ENCODE data around the gene ARID1B.
A peak's percentile ranks its signal among the peaks of the same experiment; 100 is the strongest.

The ARID1B gene

DNA sequence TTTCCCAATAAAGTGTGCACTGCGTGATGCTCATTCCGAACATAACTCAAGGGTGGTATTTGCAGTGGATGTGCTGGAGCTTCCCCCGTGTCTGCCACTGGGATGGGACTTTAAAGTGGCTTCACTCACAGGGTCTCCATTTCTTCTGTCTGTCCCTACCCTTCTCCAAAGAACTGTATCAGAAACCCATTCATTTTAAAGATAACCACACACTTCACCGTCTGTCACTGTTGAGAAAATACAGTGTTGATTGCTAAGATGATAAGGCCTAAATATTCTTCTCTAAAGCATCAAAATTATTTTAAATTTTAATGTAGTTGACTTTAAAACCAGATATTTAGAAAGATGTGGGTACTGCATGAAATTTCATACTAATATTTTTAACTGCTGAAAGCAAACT lies 384.7 kb downstream of the ARID1B start:
- no peak for DNase-seq (ENCODE audit: low read depth)

DNA sequence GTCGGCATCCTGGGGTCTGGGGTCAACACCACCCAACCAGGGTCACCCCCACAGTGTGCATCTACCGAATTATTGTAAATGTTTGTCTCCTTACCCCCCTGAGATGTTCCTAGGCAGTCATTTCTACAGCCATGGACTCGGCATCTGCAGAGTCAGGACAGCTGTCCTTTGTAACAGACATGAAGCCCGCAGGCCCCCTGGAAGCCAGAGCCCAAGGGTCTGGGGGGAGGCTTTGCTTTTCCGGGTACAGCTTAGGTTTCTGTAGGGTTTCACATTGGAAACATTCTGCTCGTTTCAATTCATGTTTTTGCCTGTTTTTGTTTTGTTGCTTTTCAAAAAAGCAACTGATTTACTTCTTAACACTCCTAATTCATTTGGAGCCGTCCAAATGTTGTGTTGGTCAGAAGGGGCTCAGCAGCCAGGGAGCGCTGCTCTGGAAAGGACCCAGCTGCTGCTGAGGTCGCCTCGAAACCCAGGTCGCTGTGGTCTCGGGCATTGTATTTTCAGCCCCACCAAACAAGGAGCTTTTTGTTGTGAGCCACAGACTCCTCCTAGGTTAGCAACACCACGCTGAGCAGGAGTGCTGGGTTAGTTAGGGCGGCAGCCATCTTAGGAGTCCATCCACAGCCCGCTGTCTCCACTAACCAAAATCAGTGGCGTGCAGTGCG lies 385.7 kb downstream of the ARID1B start:
- no peak for DNase-seq (ENCODE audit: low read depth)

DNA sequence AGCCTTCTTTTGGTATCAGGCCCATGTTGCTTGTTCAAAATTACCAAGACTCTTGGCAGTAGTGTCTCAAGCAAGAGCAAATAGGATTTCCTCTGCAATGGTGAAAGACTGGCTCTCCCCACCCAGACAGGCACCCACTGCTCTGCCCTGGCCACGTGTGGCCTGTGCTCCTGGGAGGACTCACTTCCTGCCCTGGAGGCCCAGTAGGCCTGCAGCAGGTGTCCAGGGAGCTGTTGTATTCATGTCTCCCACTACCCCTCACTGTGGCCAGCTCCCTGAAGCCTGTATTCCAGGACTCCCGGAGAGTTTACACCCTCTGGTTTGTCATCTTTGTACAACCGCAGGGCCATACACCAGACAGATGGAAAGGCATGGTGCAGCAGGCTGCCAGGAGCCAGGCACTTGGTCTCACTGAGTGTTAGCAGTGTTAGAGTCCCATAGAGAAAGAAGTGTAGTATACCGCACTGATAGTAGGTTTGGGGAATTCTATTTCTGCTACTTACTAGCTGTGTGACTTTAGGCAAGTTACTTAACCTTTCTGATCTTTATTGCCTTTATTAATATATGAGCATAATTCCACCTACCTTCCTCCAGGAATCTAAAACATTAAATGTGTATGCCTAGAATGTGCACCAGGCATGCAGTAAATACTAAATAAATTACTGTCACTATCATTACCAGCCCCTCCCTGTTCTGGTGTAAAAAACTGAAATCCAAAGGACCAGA lies 386.4 kb downstream of the ARID1B start:
- DNase-seq (ENCODE audit: low read depth) = no peak

DNA sequence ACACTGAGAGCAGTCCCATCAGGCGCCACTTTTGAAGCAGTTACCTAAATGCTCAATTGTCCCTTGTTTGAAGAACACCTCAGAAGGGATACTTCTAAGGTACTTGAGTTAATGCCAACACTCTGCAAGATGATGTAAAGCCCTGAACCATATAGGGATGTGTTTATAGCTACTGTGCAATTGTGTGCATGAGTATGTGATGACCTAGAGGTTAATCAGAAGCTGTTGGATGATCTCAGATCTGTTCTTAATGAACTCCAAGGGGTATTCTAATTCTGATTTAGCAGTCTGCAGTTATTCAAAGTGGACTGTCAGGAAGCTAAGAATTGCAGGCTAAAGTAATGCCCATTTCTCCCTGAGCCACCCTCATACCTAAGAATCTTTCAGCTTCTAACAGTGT lies 387.8 kb downstream of the ARID1B start:
- no peak for DNase-seq (ENCODE audit: low read depth)

DNA sequence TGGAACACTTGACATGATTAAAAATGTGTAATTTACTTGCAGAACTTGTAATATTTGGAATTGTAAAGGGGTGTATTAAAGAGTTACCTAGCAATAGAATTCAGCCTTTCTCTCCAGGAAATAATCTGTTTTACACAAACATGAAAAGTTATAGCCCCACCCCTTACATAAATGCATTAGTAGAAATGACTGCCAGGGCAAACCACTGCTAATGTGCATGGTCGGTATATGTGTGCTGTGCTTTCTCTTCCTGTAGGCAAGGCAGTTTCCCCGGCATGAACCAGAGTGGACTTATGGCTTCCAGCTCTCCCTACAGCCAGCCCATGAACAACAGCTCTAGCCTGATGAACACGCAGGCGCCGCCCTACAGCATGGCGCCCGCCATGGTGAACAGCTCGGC lies 389.6 kb downstream of the ARID1B start:
- DNase-seq (ENCODE audit: low read depth) = no peak

DNA sequence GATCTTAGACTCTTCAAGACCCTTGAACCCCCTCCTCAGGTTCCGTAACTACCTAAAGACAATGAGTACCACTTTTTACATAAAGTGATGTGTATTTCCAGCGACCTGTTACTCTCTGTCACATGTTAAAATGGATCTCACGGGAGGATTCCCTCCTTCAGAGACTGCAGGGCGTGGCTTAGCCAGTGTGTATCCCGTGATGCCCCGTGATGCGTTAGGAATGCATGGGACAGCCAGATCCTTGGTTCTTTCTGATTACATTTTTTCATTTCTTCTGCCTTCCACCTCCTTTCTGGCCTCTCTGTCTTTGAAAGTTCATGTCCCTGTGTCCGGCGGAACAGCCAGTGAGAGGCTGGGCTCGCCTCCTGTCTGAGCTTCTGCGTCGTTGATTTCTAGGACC lies 390.7 kb downstream of the ARID1B start:
- no peak for DNase-seq (ENCODE audit: low read depth)

DNA sequence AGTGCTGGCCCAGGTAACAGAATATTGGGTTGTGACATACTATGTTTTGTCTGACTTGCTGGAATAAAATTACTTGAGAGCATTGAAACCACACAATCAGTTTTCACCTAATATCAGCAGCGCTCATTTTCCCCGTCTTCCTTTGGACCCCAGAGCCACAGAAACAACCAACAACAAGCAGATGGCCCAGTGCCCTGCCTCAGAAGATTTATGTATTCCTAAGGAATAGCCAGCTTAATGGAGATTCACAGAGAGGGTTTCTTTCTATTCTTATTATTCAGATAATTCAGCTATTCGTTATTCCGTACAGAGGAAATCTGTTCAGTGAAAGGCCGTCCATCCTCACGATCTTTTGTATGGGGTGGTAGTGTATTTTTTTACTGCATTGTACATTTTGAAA lies 391.3 kb downstream of the ARID1B start:
- DNase-seq (ENCODE audit: low read depth) = no peak

DNA sequence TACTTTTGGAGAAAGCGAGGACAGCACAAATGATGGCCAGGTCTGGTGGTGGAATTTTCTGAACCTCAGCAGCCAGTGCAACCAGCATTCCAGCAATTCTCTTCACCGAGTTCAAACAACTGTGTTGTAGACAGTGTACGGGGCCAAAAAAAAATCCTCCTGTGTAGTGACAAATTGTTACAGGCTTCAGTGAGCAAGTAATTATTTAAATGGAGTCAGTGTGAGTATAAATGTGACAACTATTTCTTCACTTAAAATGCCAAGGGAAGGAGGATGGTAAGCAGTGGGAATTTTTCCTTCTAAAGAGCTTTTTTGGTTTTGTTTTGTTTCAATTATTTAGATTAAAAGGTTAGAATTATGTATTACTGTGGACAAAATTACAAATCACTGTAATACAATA lies 392.0 kb downstream of the ARID1B start:
- no peak for DNase-seq (ENCODE audit: low read depth)

DNA sequence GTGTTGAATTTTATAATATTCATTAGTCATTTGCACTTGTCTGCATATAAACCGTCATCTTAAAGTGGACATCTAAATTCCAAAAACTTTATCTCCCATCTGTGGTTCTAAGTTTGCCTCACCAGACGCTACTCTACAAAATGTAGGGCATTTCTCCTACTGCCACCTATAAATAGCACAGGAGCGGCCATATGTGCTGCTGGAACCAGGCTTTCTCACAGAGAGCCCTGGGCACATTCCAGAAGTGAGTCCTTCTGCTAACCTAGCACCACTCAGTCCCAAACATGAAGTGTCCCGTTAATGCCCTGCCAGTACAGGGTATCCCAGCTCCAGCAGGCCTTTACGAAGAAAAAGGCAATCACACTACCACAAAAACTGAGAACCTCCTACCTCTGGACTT lies 392.5 kb downstream of the ARID1B start:
- no peak for DNase-seq (ENCODE audit: low read depth)

DNA sequence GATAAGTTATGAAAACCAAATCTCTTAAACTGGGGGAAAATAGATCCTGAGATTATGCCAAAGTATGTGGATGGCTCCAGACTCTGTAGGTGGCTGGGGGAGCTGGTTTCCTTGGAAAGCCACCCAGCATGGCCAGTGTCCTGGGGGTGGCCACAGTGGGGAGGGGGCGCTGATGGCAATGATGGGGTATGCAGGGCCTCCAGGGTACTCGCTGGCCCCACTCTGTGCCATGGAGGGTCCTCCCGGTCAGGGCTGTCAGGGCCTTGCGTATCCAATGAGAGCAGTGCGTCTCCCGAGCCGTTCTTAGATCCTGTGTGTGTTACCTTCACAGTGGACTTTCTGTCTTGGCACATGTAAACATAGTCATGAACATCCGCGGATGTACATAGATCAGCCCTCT lies 393.4 kb downstream of the ARID1B start:
- no peak for DNase-seq (ENCODE audit: low read depth)

DNA sequence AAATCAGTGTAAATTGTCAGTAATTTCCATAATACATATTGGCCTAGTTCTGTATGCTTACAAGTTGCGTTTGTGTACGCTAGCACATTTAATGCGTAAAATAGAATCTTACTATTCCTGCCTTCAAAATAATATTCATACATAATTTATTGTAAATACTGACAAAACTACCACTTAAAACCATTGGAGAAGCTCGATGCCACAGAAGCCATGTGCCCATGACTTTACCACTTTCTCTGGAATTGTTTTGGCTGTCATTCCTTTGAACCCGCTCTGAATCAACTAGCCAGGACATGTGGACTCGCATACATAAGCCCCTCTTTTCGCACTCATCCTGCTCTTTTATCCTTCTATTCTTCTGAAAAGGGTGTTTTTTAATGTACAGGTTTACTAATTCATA lies 394.6 kb downstream of the ARID1B start:
- DNase-seq (ENCODE audit: low read depth) = no peak

DNA sequence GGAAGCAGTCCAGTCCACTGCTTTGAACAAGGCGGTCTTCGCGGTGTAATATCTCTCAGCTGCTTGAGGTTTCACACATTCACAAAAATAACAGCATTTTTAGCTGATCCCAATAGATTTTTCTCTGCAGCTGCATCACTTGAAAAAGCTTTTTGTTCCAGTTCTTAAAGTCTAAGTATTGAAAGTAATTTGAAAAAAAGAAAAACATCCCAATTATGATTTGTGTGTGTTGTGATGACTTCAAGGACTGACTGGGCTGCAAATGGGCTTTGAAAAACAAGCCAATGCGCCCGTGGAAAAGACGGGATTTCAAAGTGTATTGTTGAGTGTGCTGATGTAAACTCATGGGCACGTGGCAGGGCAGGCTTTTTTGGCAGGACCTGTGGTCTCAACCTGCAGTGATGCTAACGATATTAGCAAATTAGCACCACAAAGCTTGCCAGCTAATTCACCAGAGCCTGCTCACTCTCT lies 395.1 kb downstream of the ARID1B start:
- DNase-seq (ENCODE audit: low read depth) = no peak

DNA sequence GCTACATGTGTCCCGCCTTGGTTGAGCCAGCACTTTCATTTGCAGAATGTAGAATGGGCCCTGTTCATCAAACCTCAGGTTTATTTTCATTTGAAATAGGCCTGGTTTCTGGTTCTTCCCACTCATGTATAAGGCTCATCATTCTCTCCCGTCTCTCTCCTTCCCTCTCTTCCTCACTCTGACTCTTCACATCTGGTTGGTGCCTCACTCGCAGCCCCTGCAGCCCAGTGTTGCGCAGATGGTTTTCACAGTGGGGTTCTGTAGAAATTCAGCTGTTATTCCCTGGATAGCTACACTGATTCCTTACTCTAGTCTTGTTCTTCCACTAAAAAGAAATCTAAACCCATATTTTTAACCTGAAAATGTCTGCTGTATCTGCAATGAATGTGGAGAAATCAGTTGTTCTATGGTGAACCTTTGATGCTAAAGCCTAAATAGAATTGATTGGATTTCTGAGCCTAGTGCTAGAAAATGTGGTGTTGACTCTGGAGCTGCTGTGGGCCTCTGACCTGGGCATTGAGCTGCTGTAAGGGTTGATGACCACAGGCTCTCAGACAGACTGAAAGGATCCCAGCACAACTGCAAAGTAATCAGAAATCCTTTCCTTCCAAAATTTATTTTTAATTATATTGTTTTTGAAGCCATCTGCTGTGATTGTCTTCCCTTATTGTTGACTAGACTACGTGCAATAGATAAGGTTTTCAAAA lies 395.8 kb downstream of the ARID1B start:
- DNase-seq (ENCODE audit: low read depth) = no peak

DNA sequence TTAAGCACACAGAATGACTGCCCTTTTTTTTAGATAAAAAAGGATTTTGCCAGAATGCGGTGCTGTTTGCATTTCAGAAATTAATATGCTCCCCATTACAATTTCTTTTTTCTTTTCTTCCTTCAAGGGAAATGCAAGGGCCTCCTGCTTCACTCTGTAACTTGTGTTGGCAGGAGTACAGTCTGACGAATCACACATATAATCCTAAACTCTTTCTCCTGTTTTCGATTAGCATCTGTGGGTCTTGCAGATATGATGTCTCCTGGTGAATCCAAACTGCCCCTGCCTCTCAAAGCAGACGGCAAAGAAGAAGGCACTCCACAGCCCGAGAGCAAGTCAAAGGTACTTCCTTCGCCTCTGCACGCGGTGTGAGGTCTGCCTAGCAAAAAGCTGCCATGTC lies 396.6 kb downstream of the ARID1B start:
- no peak for DNase-seq (ENCODE audit: low read depth)

DNA sequence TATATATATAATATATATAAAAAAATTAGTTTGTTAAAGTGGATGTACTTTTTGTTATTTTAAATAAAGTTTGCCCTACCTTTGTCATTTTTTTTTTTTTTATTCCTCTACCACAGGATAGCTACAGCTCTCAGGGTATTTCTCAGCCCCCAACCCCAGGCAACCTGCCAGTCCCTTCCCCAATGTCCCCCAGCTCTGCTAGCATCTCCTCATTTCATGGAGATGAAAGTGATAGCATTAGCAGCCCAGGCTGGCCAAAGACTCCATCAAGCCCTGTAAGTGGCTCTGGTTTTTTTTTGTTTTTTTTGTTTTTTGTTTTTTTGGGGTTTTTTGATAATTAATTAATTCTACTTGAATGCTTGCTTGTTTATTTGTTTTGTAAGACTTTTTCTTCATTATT lies 397.6 kb downstream of the ARID1B start:
- DNase-seq (ENCODE audit: low read depth) = no peak

DNA sequence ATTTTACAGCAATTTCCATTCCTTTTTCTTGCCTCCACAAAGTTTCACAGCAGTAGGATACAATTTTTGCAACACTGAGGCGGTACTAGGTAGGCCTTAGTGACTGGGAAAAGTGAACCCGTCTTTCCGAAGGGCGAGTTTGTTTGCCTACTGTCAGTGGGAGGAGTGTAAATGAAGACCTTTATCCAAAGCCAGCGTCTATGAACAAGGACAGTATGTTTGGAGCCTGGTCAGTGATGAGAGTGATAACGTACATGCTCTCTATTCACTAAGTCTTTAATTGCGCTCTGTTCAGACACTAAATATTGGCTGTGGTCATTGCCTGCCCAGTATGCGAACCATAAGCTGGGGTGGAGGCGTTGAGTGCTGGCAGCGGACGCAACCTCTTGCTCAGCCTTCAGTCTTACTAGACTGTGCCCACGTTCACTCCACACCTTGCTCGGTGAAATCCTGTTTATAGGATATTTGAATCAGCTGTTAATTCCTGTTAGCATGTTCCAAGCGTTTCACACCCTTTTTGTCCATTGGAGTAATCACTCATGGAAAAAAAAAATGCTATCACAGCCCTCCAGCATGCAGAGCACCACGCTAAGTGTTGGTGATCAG lies 400.7 kb downstream of the ARID1B start:
- DNase-seq (ENCODE audit: low read depth) = no peak

DNA sequence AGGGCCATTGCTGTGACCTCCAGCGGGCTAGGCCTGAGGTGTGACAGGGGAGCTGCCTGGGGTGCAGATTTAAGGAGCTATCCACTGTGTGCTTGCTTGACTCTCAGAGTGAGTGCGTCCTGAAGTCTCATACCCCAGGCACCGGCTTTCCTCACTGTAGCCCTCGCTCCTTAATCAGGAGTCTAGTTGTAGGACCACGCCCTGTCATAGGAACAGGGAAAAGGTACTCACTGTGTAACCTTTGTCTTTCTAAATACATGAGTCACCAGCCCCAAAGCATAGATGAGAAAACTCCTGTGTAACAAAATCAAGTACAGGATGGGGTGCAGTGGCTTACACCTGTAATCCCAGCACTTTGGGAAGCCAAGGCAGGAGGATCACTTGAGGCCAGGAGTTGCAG lies 404.5 kb downstream of the ARID1B start:
- DNase-seq (ENCODE audit: low read depth) = no peak

DNA sequence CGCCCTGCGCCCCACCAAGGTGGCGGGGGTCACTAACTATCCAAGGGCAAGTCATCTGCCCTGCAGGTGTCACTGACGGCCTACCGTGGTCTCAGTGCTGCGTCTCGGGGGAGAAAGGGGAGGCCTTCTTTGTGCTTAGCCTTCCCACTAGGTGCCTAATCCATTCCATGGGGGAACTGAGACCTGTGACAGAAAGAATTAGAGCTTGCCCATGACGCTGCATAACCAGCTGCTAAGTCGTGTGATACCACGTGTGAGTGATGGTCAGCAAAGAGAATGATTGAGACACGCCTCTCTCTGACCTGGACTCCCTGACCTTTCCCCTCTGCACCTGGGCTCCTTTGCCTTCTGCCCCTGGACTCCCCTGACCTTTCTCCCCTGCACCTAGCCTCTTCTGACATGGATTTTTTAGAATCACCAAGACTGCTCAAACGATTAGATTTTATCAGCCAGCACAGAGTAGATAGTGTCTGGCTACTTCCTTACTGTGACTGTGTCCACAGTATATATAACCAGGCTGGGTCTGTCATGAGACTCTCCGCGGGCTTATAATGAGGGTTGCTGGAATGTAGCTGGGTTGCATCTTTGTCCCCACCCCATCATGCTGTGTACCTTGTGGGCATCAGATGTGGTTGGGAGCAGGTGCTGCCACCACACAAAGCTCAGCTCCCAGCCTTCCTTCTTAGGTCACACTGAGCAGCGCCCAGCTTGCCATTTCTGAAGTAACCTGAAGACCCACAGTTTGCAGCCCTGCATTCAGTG lies 405.5 kb downstream of the ARID1B start:
- DNase-seq (ENCODE audit: low read depth) = no peak

DNA sequence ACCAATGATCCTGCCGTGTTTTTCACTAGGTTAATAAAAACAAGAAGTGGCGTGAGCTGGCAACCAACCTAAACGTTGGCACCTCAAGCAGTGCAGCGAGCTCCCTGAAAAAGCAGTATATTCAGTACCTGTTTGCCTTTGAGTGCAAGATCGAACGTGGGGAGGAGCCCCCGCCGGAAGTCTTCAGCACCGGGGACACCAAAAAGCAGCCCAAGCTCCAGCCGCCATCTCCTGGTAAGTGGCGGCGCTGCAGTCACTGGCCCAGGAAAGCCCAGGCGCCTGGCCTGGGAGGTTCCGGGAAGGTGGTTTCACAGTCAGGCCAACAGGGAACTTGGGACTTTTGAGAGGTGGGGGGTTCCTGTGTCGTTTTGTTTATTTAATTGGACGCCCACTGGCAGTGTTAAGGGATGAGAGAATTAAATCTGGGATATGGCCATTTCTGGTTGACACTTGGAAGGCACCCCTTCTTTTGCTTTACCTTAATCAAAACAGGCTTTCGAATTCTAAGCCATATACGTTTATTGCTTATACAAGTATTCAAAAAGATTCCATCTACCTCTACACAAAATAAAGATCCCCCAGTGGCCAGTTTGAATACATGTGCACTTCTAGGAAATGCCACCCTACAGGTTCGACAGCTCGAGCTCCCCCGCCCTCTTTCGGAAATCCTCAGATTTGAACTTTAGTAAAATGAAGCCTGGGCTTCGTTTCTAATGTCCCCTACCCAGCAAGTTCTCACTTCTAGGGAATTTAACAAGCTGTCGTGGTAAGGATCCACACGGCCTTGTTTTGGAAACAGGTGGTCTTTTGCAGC lies 407.2 kb downstream of the ARID1B start:
- peak; percentile 19 for DNase-seq (ENCODE audit: low read depth)

DNA sequence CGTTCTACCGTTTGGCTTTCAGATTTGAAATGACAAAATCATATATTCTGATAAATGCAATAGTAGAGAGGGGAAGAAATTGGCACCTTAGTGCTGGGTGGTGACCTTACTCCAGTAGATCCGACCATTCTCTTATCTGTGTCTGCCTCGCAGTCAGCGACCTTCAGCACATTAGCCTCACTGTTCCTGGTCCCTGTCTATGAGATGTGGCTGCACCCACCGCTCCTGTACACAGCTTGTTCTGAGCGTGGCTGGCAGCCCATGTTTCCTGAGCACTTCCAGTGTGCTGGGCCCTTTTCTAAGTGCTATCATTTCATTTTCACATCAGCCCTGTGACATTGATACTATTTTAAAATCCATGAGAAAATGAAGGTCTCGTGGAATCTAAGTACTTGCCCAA lies 408.0 kb downstream of the ARID1B start:
- DNase-seq (ENCODE audit: low read depth) = no peak

DNA sequence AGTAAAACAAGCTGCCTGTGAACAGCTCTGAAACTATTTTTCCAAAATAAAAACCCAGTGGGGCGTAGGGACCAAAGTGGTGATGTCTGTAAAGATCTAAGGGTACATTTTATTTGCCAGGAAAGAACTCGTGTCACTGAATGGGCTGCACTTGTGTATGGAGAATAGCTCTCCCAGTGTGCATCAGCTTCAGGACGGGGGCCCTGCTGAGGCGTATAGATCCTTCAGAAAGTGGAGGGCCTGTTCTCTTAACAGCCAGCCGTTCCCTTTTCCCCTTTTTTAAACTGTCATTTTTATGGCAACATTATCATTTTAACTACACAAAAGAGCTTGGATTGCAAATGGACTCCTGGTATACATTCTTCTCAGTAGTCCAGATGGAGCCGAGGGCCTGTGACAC lies 408.8 kb downstream of the ARID1B start:
- no peak for DNase-seq (ENCODE audit: low read depth)
